Tibial nerve (tissue), 3 donors: Measurements from ENCODE around the gene TBC1D22B.

Source experiments
- CTCF ChIP-seq, 5 experiments: fragments of 200-600 bp in 3 of 5; fragments of 450-650 bp in 2 of 5; sonication (generic) in 3 of 5; IDR thresholded peaks; one replicate each; pipeline ENCODE4 v1.5.1; 2016 to 2019; ENCODE audit warnings: antibody characterized with exemption in 5 of 5, mild to moderate bottlenecking in 3 of 5, moderate library complexity in 2 of 5
- POLR2A ChIP-seq, 2 donors: fragments of 450-650 bp; IDR thresholded peaks; one replicate each; pipeline ENCODE4 v1.6.1; 2017; ENCODE audit warnings: antibody characterized with exemption in 2 of 2, mild to moderate bottlenecking in 2 of 2, moderate library complexity in 2 of 2

- TF ChIP-seq CTCF (IDR thresholded peaks at IDR 0.05), result no peak
- TF ChIP-seq POLR2A (IDR thresholded peaks at IDR 0.05), result no peak
These were observed 27.2 kb downstream of the TBC1D22B start for GRCh38 chr6:37284781-37285180.
